HG03060 (cell line): ENCODE measurements around the gene PCAT7.

ENCODE experiments used
- ATAC-seq: cut with Tn5 transposase; IDR thresholded peaks from one replicate; pipeline ENCODE4 v1.9.1; 2021; ENCODE audit warnings: low read depth, moderate number of reproducible peaks; ENCODE audit not compliant: unreplicated experiment

The PCAT7 gene

GRCh38 chr9:94600715-94601114 lies 45.8 kb downstream of the PCAT7 start:
- ATAC-seq = no peak

DNA sequence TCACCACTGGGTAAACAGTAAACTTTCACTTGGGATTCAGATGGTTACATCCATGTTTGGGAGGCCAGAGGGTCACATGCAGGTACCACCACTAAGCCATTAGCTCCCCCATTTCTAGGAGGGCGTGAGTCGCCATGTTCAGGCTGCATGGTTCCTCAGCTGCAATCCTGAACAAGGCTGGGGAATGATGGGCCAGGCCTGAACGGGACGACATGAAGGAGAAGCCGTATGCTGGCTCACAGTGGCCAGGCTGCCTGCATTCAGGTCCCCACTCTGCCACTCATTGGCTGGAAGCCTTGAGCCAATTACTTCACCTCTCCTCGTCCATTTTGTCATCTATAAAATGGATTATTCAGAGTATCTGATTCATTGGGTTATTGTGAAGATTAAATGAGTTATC lies 47.8 kb downstream of the PCAT7 start:
- ATAC-seq = no peak

- no peak for ATAC-seq
These were observed 48.6 kb downstream of the PCAT7 start for GRCh38 chr9:94603259-94604160.

DNA sequence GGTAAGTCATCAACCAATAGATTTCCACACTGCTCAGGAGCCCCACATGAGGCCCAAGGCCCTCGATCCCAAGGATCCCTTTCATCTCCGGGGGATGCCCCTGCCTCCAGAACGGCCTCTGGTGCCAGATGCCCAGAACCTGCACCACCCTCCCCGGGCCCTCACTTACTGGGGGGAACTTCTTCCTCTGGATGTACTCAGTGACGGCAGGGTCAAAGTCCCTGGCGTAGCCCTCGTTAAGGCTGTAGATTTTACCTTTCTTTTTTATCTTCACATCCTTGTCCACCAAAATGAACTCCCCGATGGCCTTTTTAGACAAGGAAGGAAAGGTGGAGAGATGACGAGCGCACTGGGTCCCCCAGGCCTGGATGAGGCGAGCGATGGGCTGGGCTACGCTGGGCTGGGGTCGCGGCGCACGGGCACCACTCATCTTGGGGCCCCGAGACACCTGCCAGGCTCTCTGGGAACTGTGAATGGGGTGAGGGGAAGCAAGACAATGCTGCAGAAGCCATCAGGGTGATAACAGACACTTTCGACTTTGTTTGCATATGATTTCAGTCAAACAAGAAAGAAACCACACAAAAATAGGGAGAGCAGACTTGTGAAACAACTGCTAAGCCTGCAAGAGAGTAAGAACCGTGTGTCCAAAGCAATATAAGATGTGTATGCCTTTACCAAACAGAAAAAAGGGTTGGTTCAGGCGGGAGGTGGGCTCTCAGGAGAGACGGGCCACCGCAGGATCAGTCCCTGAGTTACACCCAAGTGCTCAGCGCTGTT lies 52.0 kb downstream of the PCAT7 start:
- no peak for ATAC-seq

- no peak for ATAC-seq
These were observed 52.5 kb downstream of the PCAT7 start for GRCh38 chr9:94607423-94607691.

- no peak for ATAC-seq
These were observed 55.3 kb downstream of the PCAT7 start for GRCh38 chr9:94610181-94610606.

DNA sequence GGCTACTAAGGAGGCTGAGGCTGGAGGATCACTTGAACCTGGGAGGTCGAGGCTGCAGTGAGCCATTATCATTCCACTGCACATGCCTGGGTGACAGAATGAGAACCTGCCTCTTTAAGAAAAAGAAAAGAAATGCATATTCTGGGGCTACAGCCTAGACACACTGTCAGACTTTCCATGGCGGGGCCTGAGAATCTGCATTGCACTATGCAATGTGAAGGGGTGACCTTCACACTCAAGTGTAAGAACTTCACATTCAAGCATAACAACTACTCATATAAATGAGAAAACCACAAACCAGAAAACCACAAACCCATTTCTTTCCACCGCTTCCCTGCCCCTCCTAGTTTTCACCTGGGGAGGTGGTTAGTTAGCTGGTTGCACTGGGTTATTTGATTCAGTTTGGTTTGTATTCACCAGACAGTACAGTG lies 56.8 kb downstream of the PCAT7 start:
- ATAC-seq = no peak

DNA sequence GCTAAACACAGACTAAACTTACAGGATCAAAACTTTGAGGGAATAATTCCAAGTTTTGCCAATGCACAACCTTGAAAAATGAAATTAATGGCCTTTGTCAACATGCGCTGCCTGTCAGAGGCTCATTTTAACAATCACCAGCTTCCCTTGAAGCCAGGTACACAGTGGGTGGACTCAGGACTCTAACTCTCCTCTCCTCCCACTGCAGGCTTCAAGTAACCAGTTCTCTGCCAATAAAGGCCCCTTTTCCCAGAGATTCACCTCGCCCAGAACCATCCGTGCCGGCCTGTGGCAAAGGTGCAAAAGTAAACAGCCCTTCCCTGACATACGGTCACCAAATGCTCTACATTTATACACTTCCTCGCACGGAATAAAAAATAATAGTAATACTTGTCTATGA lies 57.2 kb downstream of the PCAT7 start:
- ATAC-seq = no peak

- no peak for ATAC-seq
These were observed 58.1 kb downstream of the PCAT7 start for GRCh38 chr9:94613003-94613402.

- ATAC-seq = no peak
These were observed 64.1 kb downstream of the PCAT7 start for GRCh38 chr9:94619026-94619425.
